K562 (cell line): ENCODE measurements around the gene LANCL3. TPM values are rescaled to one million over a fixed set of nuclear protein-coding genes. Genes with fewer than 3 reads are reported as not detected.

Experiments
- ATAC-seq: fragments of 200-7000 bp; cut with Tn5 transposase; 3 replicates; pipeline ENCODE4 v1.9.1; 2020; ENCODE audit warnings: moderate library complexity
- BruUV-seq: library from RNA; stranded (reverse); fragments of 400-500 nt; replicated peaks from 2 replicates; lab custom pipeline; 2021; lab: Mats Ljungman, UMichigan
- CTCF ChIA-PET: fragments of 300-600 bp; formaldehyde crosslinking; extraction: SDS; loops from one replicate; lab custom pipeline; 2021; ENCODE audit warnings: low intra/inter-chr PET ratio; lab: Yijun Ruan, JAX
- POLR2A ChIA-PET: fragments of 300-600, 350-650 bp; sonication (Branson Sonifier 250); formaldehyde crosslinking; extraction: SDS; loops from one replicate; lab custom pipeline; 2021; ENCODE audit warnings: antibody characterized with exemption, inconsistent platforms; lab: Yijun Ruan, JAX
- DNase-seq, 4 experiments: peaks; one replicate each; pipeline versions ENCODE4 v3.0.0 to v3.0.0-alpha.2; 2011 to 2018; ENCODE audit warnings: low spot score in 3 of 4, mixed read lengths in 3 of 4; ENCODE audit errors: extremely low read depth in 1 of 4
- FAIRE-seq: peaks from 2 replicates; lab custom pipeline; 2011; peaks lifted over from hg19 to GRCh38; lab: Jason Lieb, UNC
- H2AFZ ChIP-seq: 2 replicates; pipeline ENCODE4 v1.6.0; 2011; ENCODE audit warnings: low read depth, low read length, control low read depth, inconsistent platforms
- H3K27ac ChIP-seq: fragments of 200-600 bp; 3 replicates; pipeline ENCODE4 v1.8.0; 2011; ENCODE audit warnings: low read depth, mild to moderate bottlenecking, control low read depth, inconsistent platforms, low read length, moderate library complexity, mixed read lengths; ENCODE audit errors: extremely low read depth
- H3K27me3 ChIP-seq, 2 experiments: fragments of 300-600 bp in 1 of 2; 2 replicates in 1 of 2; 3 replicates in 1 of 2; pipeline versions ENCODE4 v1.6.0 to v1.8.0; 2011; ENCODE audit warnings: inconsistent platforms in 2 of 2, low read length in 2 of 2, mild to moderate bottlenecking in 1 of 2, mixed read lengths in 1 of 2, moderate library complexity in 1 of 2; ENCODE audit not compliant: control insufficient read depth in 2 of 2, insufficient read depth in 2 of 2
- H3K36me3 ChIP-seq: fragments of 300-600 bp; 3 replicates; pipeline ENCODE4 v1.8.0; 2011; ENCODE audit warnings: mild to moderate bottlenecking, low read length, inconsistent platforms; ENCODE audit not compliant: control insufficient read depth, insufficient read depth
- H3K4me1 ChIP-seq, 2 experiments: fragments of 200-600 bp in 1 of 2; replicated peaks in 1 of 2; 2 replicates in 1 of 2; 3 replicates in 1 of 2; pipeline versions ENCODE4 v1.5.1 to v1.8.0; 2011; ENCODE audit warnings: inconsistent platforms in 2 of 2, low read length in 2 of 2, mild to moderate bottlenecking in 1 of 2, mixed read lengths in 1 of 2, moderate library complexity in 1 of 2; ENCODE audit not compliant: control insufficient read depth in 2 of 2, insufficient read depth in 2 of 2
- H3K4me2 ChIP-seq: 2 replicates; pipeline ENCODE4 v1.6.1; 2011; ENCODE audit warnings: low read length, control low read depth, inconsistent platforms, mixed read lengths; ENCODE audit not compliant: insufficient read depth
- H3K4me3 ChIP-seq: fragments of 200-600 bp; sonication (generic), shearing (Covaris generic); 2 replicates; pipeline ENCODE4 v1.5.1; 2016; ENCODE audit warnings: control low read depth, inconsistent platforms
- H3K79me2 ChIP-seq: fragments of 200-600 bp; 3 replicates; pipeline ENCODE4 v1.8.0; 2011; ENCODE audit warnings: low read length, inconsistent platforms; ENCODE audit not compliant: control insufficient read depth, insufficient read depth
- H3K9ac ChIP-seq, 2 experiments: 2 replicates each; pipeline versions ENCODE4 v1.6.0 to v1.6.1; 2011; ENCODE audit warnings: low read depth in 2 of 2, low read length in 2 of 2, control low read depth in 1 of 2, inconsistent platforms in 1 of 2, mild to moderate bottlenecking in 1 of 2, mixed read lengths in 1 of 2; ENCODE audit not compliant: insufficient read depth in 1 of 2
- H3K9me1 ChIP-seq: one replicate; pipeline ENCODE4 v1.6.0; 2011; ENCODE audit warnings: inconsistent platforms, mild to moderate bottlenecking, low read length, moderate library complexity; ENCODE audit not compliant: control insufficient read depth, insufficient read depth
- H3K9me3 ChIP-seq: replicated peaks from 2 replicates; pipeline ENCODE4 v1.5.1; 2011; ENCODE audit warnings: low read depth, low read length, inconsistent platforms; ENCODE audit not compliant: control insufficient read depth, insufficient read depth
- H4K20me1 ChIP-seq: replicated peaks from 2 replicates; pipeline ENCODE4 v1.6.1; 2011; ENCODE audit warnings: low read length, inconsistent platforms, mixed read lengths; ENCODE audit not compliant: control insufficient read depth, insufficient read depth
- BCOR ChIP-seq: fragments of 450-650 bp; IDR thresholded peaks from 2 replicates; pipeline ENCODE4 v1.6.1; 2016
- BRD9 ChIP-seq: fragments of 450-650 bp; IDR thresholded peaks from 2 replicates; pipeline ENCODE4 v1.6.1; 2018; ENCODE audit warnings: low read depth; ENCODE audit not compliant: partially characterized antibody
- GTF2E2 ChIP-seq: fragments of 200-800 bp; sonication (Bioruptor generic); IDR thresholded peaks from 2 replicates; pipeline ENCODE4 v1.6.1; 2016; ENCODE audit warnings: missing genetic modification characterization, missing compliant biosample characterization
- KDM4B ChIP-seq, 2 experiments: fragments of 450-650 bp in 1 of 2; sonication (generic) in 1 of 2; IDR thresholded peaks; 2 replicates each; pipeline ENCODE4 v1.6.1; 2016 to 2017; ENCODE audit warnings: borderline replicate concordance in 2 of 2, antibody characterized with exemption in 1 of 2, low read depth in 1 of 2, mild to moderate bottlenecking in 1 of 2
- NR4A1 ChIP-seq, 2 experiments: fragments of 250-450 bp in 1 of 2; fragments of 450-650 bp in 1 of 2; sonication (Bioruptor Pico) in 1 of 2; IDR thresholded peaks; 2 replicates each; pipeline versions ENCODE4 v1.4.0 to v1.6.1; 2016 to 2020; ENCODE audit warnings: mild to moderate bottlenecking in 2 of 2, missing compliant biosample characterization in 1 of 2, missing genetic modification characterization in 1 of 2, moderate library complexity in 1 of 2
- ZBTB17 ChIP-seq: fragments of 450-650 bp; formaldehyde crosslinking; IDR thresholded peaks from 2 replicates; pipeline ENCODE4 v1.4.0; 2020; ENCODE audit warnings: mild to moderate bottlenecking
- ZC3H11A ChIP-seq: IDR thresholded peaks from 2 replicates; pipeline ENCODE4 v1.6.1; 2012; ENCODE audit warnings: low read depth, low read length, improper control_type of control experiment
- ZKSCAN1 ChIP-seq: fragments of 150-350 bp; IDR thresholded peaks from 2 replicates; pipeline ENCODE4 v1.6.1; 2016; ENCODE audit warnings: low read depth, low read length
- ZNF121 ChIP-seq: sonication (generic); formaldehyde crosslinking; conservative IDR thresholded peaks from 2 replicates; pipeline ENCODE4 v1.8.0; 2022; ENCODE audit warnings: missing genetic modification reagents
- ZNF644 ChIP-seq: fragments of 200-800 bp; sonication (Bioruptor generic); IDR thresholded peaks from 2 replicates; pipeline ENCODE4 v1.6.1; 2016; ENCODE audit warnings: low read depth, missing genetic modification characterization, missing compliant biosample characterization
- ZNF717 ChIP-seq: fragments of 250-450 bp; sonication (Bioruptor Pico); IDR thresholded peaks from 2 replicates; pipeline ENCODE4 v1.5.0; 2021
- WGBS: fragments of 100-300 bp; shearing (Covaris generic); methylation state at CpG from one replicate; pipeline ENCODE4 v1.1.6; 2016; ENCODE audit warnings: low coverage, mixed read lengths; ENCODE audit not compliant: insufficient coverage; ENCODE audit errors: missing lambda C conversion rate; 5-methylcytosine and 5-hydroxymethylcytosine counted together
- in situ Hi-C: fragments of 300-500 bp; cut with MboI; formaldehyde crosslinking; loops from 4 replicates; pipeline ENCODE4 v1.15.0; 2018; ENCODE audit warnings: inconsistent platforms, mixed read lengths
- intact Hi-C: fragments of 100-400 bp; cut with micrococcal nuclease; formaldehyde crosslinking; loops from 2 replicates; pipeline ENCODE4 v1.14.2; 2022
- polyA plus RNA-seq, 8 experiments: library from polyadenylated mRNA; depleted of rRNA in 4 of 8; stranded (reverse) in 5 of 8; unstranded in 3 of 8; fragments of >200 nt; fragmentation: Nextera tagmentation in 2 of 8; fragmentation: Illumina TruSeq in 1 of 8; extraction: Ambion mirVana in 2 of 8; extraction: Trizol in 1 of 8; gene quantifications; 2 replicates each; pipeline versions ENCODE4 v1.2.1 to v1.2.3, GENCODE V29; 2011 to 2014; ENCODE audit warnings: inconsistent platforms in 1 of 8, missing spikeins in 1 of 8
- total RNA-seq, 7 experiments: library from RNA; depleted of rRNA in 6 of 7; stranded (reverse); fragments of >200 nt in 6 of 7; fragmentation: Illumina TruSeq in 2 of 7; extraction: Trizol in 2 of 7; gene quantifications; 2 replicates each; pipeline versions ENCODE4 v1.2.1 to v1.2.3, GENCODE V29; 2011 to 2021; ENCODE audit warnings: low replicate concordance in 1 of 7
- TF ChIP-seq, protein P1 (sequence below): sonication (generic); formaldehyde crosslinking; IDR thresholded peaks from 2 replicates; pipeline ENCODE4 v1.8.0; 2022; ENCODE audit warnings: mild to moderate bottlenecking, low read depth, missing genetic modification reagents

The LANCL3 gene
- total and polyA plus RNA-seq, 9 of the 15 experiments (the other 6 are each of a cell fraction or from before 2014, with no cell fraction given), result 0.41 to 1.5 (median 0.58) TPM

DNA sequence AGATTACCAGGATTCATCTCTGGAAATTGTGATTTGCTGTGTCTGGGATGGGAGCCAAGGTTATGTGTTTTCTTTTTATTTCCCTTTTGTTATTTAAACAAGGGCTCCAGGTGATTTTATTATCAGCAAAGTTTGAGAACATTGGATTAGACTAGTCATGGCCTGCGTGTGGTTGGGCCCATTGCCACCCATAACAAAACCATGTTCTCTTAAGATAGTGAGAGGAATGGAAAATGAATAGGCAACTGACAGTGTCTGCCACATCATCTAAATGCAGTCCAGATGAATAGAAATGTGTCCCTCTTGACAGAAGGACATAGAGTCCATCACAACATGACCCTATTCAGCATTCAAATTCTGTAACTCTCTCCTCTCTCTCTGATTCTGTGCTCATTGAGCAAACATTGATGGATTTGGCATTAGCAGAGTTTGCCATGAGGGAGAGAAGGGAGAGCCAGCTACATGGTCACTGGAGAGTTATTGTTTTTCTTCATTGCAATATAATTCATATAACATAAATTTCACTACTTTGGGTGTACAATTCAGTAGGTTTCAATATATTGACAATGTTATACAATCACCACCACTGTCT is 125.8 kb downstream of the LANCL3 start:
- Histone ChIP-seq H3K79me2 (peaks cover 13% of the 10 kb centered on the region), H3K4me3 (no peak overlapping the region), H3K9me3 (no peaks in the 10 kb centered on the region), H3K9me1 (no peaks in the 10 kb centered on the region), H3K4me2 (no peak overlapping the region), H3K27me3 (no peaks in the 10 kb centered on the region), H3K36me3 (peaks cover 28% of the 10 kb centered on the region), H3K9ac (no peak overlapping the region), H2AFZ (no peak overlapping the region), H3K27ac (no peak overlapping the region), H4K20me1 (no peaks in the 10 kb centered on the region), H3K4me1 (no peaks in the 10 kb centered on the region; a peak in 2 of 5 replicates)
- no TSS peak for BruUV-seq
- ATAC-seq (no peak), FAIRE-seq (no peak), DNase-seq (no peak)
- in situ Hi-C loops (no loop called here), intact Hi-C loops (no loop called here)
- WGBS, result 20% methylated on average over 1 of the region's 1 CpG
- ChIA-PET CTCF (no interaction called here), POLR2A (no interaction called here)
- TF ChIP-seq, protein P1, sequence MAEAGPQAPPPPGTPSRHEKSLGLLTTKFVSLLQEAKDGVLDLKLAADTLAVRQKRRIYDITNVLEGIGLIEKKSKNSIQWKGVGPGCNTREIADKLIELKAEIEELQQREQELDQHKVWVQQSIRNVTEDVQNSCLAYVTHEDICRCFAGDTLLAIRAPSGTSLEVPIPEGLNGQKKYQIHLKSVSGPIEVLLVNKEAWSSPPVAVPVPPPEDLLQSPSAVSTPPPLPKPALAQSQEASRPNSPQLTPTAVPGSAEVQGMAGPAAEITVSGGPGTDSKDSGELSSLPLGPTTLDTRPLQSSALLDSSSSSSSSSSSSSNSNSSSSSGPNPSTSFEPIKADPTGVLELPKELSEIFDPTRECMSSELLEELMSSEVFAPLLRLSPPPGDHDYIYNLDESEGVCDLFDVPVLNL (CRISPR knock-in tag), result no peak
- TF ChIP-seq ZC3H11A (no peak), BRD9 (no peak), ZNF717 (CRISPR knock-in tag) (no peak), GTF2E2 (tag) (no peak), KDM4B (IDR thresholded peaks at IDR 0.05; ENCODE audit: borderline replicate concordance in 2 of 2, low read depth in 1 of 2) (no peak), ZNF644 (tag) (no peak), ZNF121 (CRISPR knock-in tag) (no peak), ZBTB17 (no peak), ZKSCAN1 (no peak), BCOR (no peak), NR4A1 (CRISPR knock-in tag; IDR thresholded peaks at IDR 0.05) (no peak), NR4A1 (tag; IDR thresholded peaks at IDR 0.05) (no peak)
